ENCODE results near the gene CAPN10. TPM values are rescaled to one million over a fixed set of nuclear protein-coding genes. Genes with fewer than 3 reads are reported as not detected.

Gene CAPN10
- polyA plus RNA-seq, 3 donors, result 7.3 to 57.0 (median 7.4) TPM

DNA sequence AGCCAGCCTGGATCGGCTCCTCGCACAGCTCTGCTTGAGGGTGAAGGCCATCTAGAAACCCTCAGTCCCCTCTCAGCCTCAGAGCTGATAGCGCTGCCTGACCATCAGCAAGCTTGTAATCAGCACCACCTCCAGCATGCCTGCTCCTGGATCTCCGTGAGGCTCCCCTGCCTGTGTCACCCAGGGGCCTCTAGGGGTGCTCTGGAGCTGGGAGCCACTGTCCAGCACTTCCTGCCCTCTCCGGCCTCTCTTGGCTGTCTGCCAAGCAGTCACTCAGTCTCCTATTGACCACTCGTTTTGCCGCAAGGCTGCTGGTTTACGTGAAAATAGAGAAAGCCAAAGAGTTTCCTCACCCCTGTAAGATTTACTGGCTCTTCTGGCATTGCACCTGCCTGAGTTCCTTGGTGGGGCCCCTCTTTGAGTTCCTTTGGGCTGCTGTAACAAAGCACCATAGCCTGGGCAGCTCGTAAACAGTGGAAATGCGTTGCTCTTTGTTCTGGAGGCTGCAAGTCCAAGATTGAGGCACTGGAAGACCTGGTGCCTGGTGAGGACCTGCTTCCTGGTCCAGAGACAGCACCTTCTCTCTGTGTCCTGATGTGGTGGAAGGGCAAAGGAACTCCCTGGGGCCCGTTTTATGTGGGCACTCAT is 17.9 kb downstream of the CAPN10 start:
- Histone ChIP-seq H3K4me3 (replicated peaks in 1 of 3; ENCODE audit: low read depth in 2 of 3, low read length in 3 of 3) (peak overlapping the region in 1 of 3 experiments; percentile 12), H3K4me1 (ENCODE audit: control insufficient read depth in 1 of 2, insufficient read depth in 2 of 2, low read length in 2 of 2) (peaks cover 9 to 11% of the 10 kb centered on the region in 2 donors), H3K27ac (ENCODE audit: low read depth in 1 of 2, low read length in 2 of 2) (no peak overlapping the region), H3K4me2 (replicated peaks; ENCODE audit: extremely low read depth, low read length, poor library complexity, severe bottlenecking) (peak overlapping the region; percentile 34), H3K9ac (ENCODE audit: insufficient read depth, low read length, poor library complexity, severe bottlenecking) (no peak overlapping the region), H3K79me2 (ENCODE audit: insufficient read depth, low read length) (no peaks in the 10 kb centered on the region), H3K27me3 (ENCODE audit: control insufficient read depth in 2 of 2, insufficient read depth in 2 of 2, low read length in 2 of 2) (no peaks in the 10 kb centered on the region), H3K36me3 (replicated peaks in 1 of 2; ENCODE audit: control insufficient read depth in 1 of 2, insufficient read depth in 2 of 2, low read length in 2 of 2) (peaks cover 8 to 29% of the 10 kb centered on the region in 2 donors), H3K9me3 (replicated peaks in 1 of 2; ENCODE audit: control insufficient read depth in 1 of 2, insufficient read depth in 1 of 2, low read length in 2 of 2) (no peaks in the 10 kb centered on the region), H2AFZ (ENCODE audit: insufficient read depth, low read depth, low read length, poor library complexity, severe bottlenecking) (peak overlapping the region; percentile 42), H4K20me1 (ENCODE audit: insufficient read depth, low read length) (no peaks in the 10 kb centered on the region)
- intact Hi-C loops (cut with micrococcal nuclease), result loop anchor here in 1 of 2 donors (10.0 kb wide), 1 partner anchor 60 kb away; no protein-coding TSS in a partner anchor
- 68% methylated on average over 7 of the region's 11 CpGs for WGBS (ENCODE audit: insufficient coverage)
- H3K4me3 Mint-ChIP-seq, result peak overlapping the region in 1 of 2 donors; percentile 63
- peaks cover 16 to 22% of the 10 kb centered on the region in 2 donors for H3K36me3 Mint-ChIP-seq
- DNase-seq, result peak; percentile 57 to 81 (median 81)
- TF ChIP-seq, protein P1, sequence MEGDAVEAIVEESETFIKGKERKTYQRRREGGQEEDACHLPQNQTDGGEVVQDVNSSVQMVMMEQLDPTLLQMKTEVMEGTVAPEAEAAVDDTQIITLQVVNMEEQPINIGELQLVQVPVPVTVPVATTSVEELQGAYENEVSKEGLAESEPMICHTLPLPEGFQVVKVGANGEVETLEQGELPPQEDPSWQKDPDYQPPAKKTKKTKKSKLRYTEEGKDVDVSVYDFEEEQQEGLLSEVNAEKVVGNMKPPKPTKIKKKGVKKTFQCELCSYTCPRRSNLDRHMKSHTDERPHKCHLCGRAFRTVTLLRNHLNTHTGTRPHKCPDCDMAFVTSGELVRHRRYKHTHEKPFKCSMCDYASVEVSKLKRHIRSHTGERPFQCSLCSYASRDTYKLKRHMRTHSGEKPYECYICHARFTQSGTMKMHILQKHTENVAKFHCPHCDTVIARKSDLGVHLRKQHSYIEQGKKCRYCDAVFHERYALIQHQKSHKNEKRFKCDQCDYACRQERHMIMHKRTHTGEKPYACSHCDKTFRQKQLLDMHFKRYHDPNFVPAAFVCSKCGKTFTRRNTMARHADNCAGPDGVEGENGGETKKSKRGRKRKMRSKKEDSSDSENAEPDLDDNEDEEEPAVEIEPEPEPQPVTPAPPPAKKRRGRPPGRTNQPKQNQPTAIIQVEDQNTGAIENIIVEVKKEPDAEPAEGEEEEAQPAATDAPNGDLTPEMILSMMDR (IDR thresholded peaks at IDR 0.05), result peak; percentile 79
- peaks cover 9% of the 10 kb centered on the region for H3K4me1 Mint-ChIP-seq
- peak overlapping the region in 4 of 7 donors; percentile 55 to 79 (median 70) for H3K27ac Mint-ChIP-seq
- H3K9me3 Mint-ChIP-seq, result no peaks in the 10 kb centered on the region
- H3K27me3 Mint-ChIP-seq (ENCODE audit: low read depth in 3 of 3), result peaks cover 0 to 11% (median 5%) of the 10 kb centered on the region in 3 donors

DNA sequence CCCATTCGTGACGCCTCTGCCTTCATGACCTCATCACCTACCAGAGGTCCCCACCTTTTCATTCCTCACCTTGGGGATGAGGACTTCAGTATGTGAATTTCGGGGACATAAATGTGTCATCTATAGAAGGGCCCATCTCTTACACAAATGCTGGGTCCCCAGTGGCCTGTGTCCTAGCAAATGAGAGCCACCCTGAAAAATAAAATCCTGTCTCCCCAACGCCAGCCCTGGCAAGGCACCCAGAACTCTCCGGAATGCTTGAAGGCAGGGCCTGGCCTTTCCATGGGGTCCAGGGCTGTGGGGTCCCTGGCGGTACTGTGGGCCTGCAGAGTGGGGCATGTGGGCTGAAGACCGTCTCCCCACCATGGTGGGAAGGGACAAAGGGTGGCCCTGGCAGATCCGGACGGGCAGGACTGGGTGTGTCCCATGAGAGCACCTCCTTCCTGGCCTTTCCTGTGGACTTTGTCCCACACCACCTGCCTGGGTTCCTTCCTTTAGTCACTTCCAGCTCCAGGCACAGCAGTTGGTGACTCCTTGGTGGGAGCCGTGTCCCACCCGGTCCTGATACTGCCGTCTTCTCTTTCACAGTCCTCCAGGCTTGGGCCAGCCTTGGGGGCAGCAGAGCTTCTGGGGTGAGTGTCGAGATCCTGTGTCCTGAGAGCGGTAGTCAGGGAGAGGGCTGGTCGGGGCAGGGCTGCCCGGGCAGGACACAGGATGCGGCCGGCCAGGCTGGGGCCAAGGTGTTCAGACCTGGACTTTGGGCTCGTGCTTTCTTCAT is 18.6 kb downstream of the CAPN10 start:
- no peak overlapping the region for H3K4me2 ChIP-seq (replicated peaks; ENCODE audit: extremely low read depth, low read length, poor library complexity, severe bottlenecking)
- peaks cover 0 to 11% (median 5%) of the 10 kb centered on the region in 3 donors for H3K27me3 Mint-ChIP-seq (ENCODE audit: low read depth in 3 of 3)
- H3K9me3 ChIP-seq (replicated peaks in 1 of 2; ENCODE audit: control insufficient read depth in 1 of 2, insufficient read depth in 1 of 2, low read length in 2 of 2), result no peaks in the 10 kb centered on the region
- 95% methylated on average over 15 of the region's 19 CpGs for WGBS (ENCODE audit: insufficient coverage)
- H3K36me3 Mint-ChIP-seq, result peaks cover 9 to 15% of the 10 kb centered on the region in 2 donors
- H3K4me3 ChIP-seq (replicated peaks in 1 of 3; ENCODE audit: low read depth in 2 of 3, low read length in 3 of 3), result no peak overlapping the region
- H3K4me3 Mint-ChIP-seq, result no peak overlapping the region
- intact Hi-C loops (cut with micrococcal nuclease), result loop anchor here in 1 of 2 donors (10.0 kb wide), 1 partner anchor 60 kb away; no protein-coding TSS in a partner anchor
- no peaks in the 10 kb centered on the region for H3K27me3 ChIP-seq (ENCODE audit: control insufficient read depth in 2 of 2, insufficient read depth in 2 of 2, low read length in 2 of 2)
- H3K36me3 ChIP-seq (replicated peaks in 1 of 2; ENCODE audit: control insufficient read depth in 1 of 2, insufficient read depth in 2 of 2, low read length in 2 of 2), result peaks cover 3 to 22% of the 10 kb centered on the region in 2 donors
- no peaks in the 10 kb centered on the region for H4K20me1 ChIP-seq (ENCODE audit: insufficient read depth, low read length)
- no peaks in the 10 kb centered on the region for H3K79me2 ChIP-seq (ENCODE audit: insufficient read depth, low read length)
- DNase-seq, result no peak
- H3K27ac Mint-ChIP-seq, result peak overlapping the region in 2 of 7 donors; percentile 33 to 79
- no peak overlapping the region for H3K9ac ChIP-seq (ENCODE audit: insufficient read depth, low read length, poor library complexity, severe bottlenecking)
- no peaks in the 10 kb centered on the region for H3K9me3 Mint-ChIP-seq
- no peak overlapping the region for H3K27ac ChIP-seq (ENCODE audit: low read depth in 1 of 2, low read length in 2 of 2)
- peaks cover 9 to 11% of the 10 kb centered on the region in 2 donors for H3K4me1 ChIP-seq (ENCODE audit: control insufficient read depth in 1 of 2, insufficient read depth in 2 of 2, low read length in 2 of 2)
- H2AFZ ChIP-seq (ENCODE audit: insufficient read depth, low read depth, low read length, poor library complexity, severe bottlenecking), result no peak overlapping the region
- TF ChIP-seq, protein P1 (IDR thresholded peaks at IDR 0.05), result no peak
- H3K4me1 Mint-ChIP-seq, result peaks cover 9% of the 10 kb centered on the region
